Natural killer cell (primary cell): ENCODE results near the gene CAPN13. TPM values are rescaled to one million over a fixed set of nuclear protein-coding genes. Genes with fewer than 3 reads are reported as not detected.

Source experiments
- ATAC-seq, 3 donors: fragments of 150-1000 bp in 2 of 3; fragments of 200-7000 bp in 1 of 3; cut with Tn5 transposase; 1 replicate in 1 of 3; 2 replicates in 2 of 3; pipeline ENCODE4 v1.10.0; 2021; ENCODE audit warnings: mild to moderate bottlenecking in 2 of 3, moderate library complexity in 2 of 3
- DNase-seq, 2 donors: peaks; one replicate each; pipeline versions ENCODE4 v3.0.0 to v3.0.0-alpha.2; 2013 to 2021; ENCODE audit warnings: mixed read lengths in 1 of 2
- H3K27ac ChIP-seq: one replicate; pipeline ENCODE4 v1.5.1; 2013; ENCODE audit warnings: mild to moderate bottlenecking, low read length
- H3K27me3 ChIP-seq: one replicate; pipeline ENCODE4 v1.6.1; 2013; ENCODE audit warnings: low read length; ENCODE audit not compliant: control insufficient read depth, insufficient read depth
- H3K36me3 ChIP-seq: one replicate; pipeline ENCODE4 v1.6.1; 2013; ENCODE audit warnings: low read length; ENCODE audit not compliant: control insufficient read depth, insufficient read depth
- H3K4me1 ChIP-seq: one replicate; pipeline ENCODE4 v1.6.1; 2013; ENCODE audit warnings: low read length; ENCODE audit not compliant: control insufficient read depth, insufficient read depth
- H3K4me3 ChIP-seq: one replicate; pipeline ENCODE4 v1.5.1; 2013; ENCODE audit warnings: low read length
- H3K9me3 ChIP-seq: one replicate; pipeline ENCODE4 v1.6.1; 2013; ENCODE audit warnings: low read length; ENCODE audit not compliant: control insufficient read depth, insufficient read depth
- H3K27ac Mint-ChIP-seq, 2 donors: one replicate each; pipeline ENCODE4 v1.8.0; 2022; ENCODE audit warnings: mild to moderate bottlenecking in 2 of 2, mixed read lengths in 2 of 2, moderate library complexity in 1 of 2
- H3K27me3 Mint-ChIP-seq, 2 donors: one replicate each; pipeline ENCODE4 v1.8.0; 2022; ENCODE audit warnings: low read depth in 2 of 2, mixed read lengths in 2 of 2
- H3K36me3 Mint-ChIP-seq: one replicate; pipeline ENCODE4 v1.8.0; 2022; ENCODE audit warnings: mixed read lengths
- H3K4me1 Mint-ChIP-seq, 2 donors: one replicate each; pipeline ENCODE4 v1.8.0; 2022; ENCODE audit warnings: mixed read lengths in 2 of 2
- H3K4me3 Mint-ChIP-seq: one replicate; pipeline ENCODE4 v1.8.0; 2022; ENCODE audit warnings: mild to moderate bottlenecking, moderate library complexity, mixed read lengths
- H3K9me3 Mint-ChIP-seq, 2 donors: one replicate each; pipeline ENCODE4 v1.8.0; 2022; ENCODE audit warnings: mixed read lengths in 2 of 2
- WGBS: methylation state at CpG from one replicate; pipeline ENCODE4 v1.1.7; 2013; ENCODE audit warnings: missing lambda C conversion rate; ENCODE audit not compliant: insufficient coverage; 5-methylcytosine and 5-hydroxymethylcytosine counted together
- intact Hi-C: fragments of 100-400 bp; cut with micrococcal nuclease; formaldehyde crosslinking; loops from one replicate; pipeline ENCODE4 v1.14.2; 2022
- total RNA-seq, 4 donors: library from RNA; stranded (reverse); fragments of 120-200 nt in 1 of 4; gene quantifications; one replicate each; pipeline versions ENCODE4 v1.2.3 to v1.2.4, GENCODE V29; 2013 to 2022
- TF ChIP-seq, protein P1 (sequence below): fragments of 200-600 bp; IDR thresholded peaks from one replicate; pipeline ENCODE4 v1.8.0; 2022; ENCODE audit warnings: antibody characterized with exemption

CAPN13 gene
- total RNA-seq, 3 donors from 2014 or later (not counting 1 experiment from before 2014, with no cell fraction given), result not detected

DNA sequence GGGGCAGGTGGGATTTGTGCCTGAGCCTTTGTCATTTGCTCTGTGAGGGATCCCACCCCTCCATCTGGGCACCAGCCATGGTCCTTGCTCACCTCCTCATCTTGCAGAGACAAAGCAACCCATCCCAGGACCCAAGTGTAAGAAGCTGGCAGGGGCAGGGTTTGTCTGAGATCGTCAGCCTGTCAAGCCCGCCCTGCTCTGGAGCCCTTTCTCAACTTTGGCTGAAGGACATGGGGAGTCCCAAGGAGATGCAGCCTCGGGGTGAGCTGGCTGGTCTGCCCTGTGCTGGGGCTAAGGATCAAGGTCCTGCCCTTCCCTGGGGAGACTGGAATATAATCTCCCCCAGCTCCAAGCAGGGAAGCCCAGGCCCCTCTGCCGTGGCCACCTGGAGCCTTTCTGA, 86.0 kb downstream of the CAPN13 start:
- no peaks in the 10 kb centered on the region for H3K4me1 Mint-ChIP-seq
- no peaks in the 10 kb centered on the region for H3K9me3 Mint-ChIP-seq
- no peaks in the 10 kb centered on the region for H3K36me3 ChIP-seq
- H3K36me3 Mint-ChIP-seq, result no peaks in the 10 kb centered on the region
- no peak overlapping the region for H3K4me3 ChIP-seq
- no peaks in the 10 kb centered on the region for H3K9me3 ChIP-seq
- H3K27me3 Mint-ChIP-seq, result peaks cover 30 to 39% of the 10 kb centered on the region in 2 donors
- TF ChIP-seq, protein P1, sequence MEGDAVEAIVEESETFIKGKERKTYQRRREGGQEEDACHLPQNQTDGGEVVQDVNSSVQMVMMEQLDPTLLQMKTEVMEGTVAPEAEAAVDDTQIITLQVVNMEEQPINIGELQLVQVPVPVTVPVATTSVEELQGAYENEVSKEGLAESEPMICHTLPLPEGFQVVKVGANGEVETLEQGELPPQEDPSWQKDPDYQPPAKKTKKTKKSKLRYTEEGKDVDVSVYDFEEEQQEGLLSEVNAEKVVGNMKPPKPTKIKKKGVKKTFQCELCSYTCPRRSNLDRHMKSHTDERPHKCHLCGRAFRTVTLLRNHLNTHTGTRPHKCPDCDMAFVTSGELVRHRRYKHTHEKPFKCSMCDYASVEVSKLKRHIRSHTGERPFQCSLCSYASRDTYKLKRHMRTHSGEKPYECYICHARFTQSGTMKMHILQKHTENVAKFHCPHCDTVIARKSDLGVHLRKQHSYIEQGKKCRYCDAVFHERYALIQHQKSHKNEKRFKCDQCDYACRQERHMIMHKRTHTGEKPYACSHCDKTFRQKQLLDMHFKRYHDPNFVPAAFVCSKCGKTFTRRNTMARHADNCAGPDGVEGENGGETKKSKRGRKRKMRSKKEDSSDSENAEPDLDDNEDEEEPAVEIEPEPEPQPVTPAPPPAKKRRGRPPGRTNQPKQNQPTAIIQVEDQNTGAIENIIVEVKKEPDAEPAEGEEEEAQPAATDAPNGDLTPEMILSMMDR, result no peak
- H3K27ac ChIP-seq, result no peak overlapping the region
- H3K27ac Mint-ChIP-seq, result no peak overlapping the region
- intact Hi-C loops, result no loop called here
- H3K27me3 ChIP-seq, result no peaks in the 10 kb centered on the region
- no peak for DNase-seq
- 82% methylated on average over 4 of the region's 4 CpGs for WGBS
- no peaks in the 10 kb centered on the region for H3K4me1 ChIP-seq
- no peak for ATAC-seq
- no peak overlapping the region for H3K4me3 Mint-ChIP-seq

DNA sequence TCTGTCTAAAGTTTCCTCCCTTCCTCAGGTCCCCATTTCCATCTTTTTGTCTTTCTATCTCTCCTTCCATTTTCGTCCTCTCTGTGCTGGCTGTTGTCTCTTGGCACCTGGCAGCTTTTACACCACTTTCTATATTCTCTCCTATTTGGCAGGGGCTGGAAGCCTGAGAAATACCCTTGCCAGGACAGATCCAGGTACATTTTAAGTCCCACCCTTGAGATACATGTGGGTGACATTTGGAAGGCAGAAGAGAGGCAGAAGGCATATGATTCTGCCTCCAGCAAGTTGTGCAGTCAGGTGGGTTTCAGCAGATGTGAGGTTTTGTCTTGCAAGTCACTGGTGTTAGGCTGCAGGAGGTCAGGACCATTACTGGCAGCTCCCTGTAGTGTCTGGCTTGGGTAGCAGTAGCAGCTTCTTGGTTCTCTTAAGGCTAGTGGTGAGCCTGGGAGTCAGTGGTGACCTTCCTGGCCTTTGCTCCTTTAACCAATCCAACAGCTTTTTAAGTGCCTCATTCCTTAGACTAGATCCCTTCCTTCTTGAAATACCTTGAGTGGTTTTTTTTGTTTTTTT, 90.1 kb downstream of the CAPN13 start:
- H3K4me1 ChIP-seq, result peaks cover 7% of the 10 kb centered on the region
- no peak overlapping the region for H3K4me3 Mint-ChIP-seq
- H3K36me3 Mint-ChIP-seq, result no peaks in the 10 kb centered on the region
- no peaks in the 10 kb centered on the region for H3K9me3 Mint-ChIP-seq
- intact Hi-C loops, result no loop called here
- peaks cover 10 to 14% of the 10 kb centered on the region in 2 donors for H3K4me1 Mint-ChIP-seq
- DNase-seq (no peak), ATAC-seq (no peak)
- H3K27ac ChIP-seq, result no peak overlapping the region
- H3K4me3 ChIP-seq, result no peak overlapping the region
- no peaks in the 10 kb centered on the region for H3K36me3 ChIP-seq
- H3K27me3 ChIP-seq, result no peaks in the 10 kb centered on the region
- TF ChIP-seq, protein P1, result no peak
- H3K27me3 Mint-ChIP-seq, result peaks cover 15% of the 10 kb centered on the region in 2 donors
- H3K9me3 ChIP-seq, result no peaks in the 10 kb centered on the region
- H3K27ac Mint-ChIP-seq, result no peak overlapping the region
- WGBS, result 62% methylated on average over 1 of the region's 1 CpG

DNA sequence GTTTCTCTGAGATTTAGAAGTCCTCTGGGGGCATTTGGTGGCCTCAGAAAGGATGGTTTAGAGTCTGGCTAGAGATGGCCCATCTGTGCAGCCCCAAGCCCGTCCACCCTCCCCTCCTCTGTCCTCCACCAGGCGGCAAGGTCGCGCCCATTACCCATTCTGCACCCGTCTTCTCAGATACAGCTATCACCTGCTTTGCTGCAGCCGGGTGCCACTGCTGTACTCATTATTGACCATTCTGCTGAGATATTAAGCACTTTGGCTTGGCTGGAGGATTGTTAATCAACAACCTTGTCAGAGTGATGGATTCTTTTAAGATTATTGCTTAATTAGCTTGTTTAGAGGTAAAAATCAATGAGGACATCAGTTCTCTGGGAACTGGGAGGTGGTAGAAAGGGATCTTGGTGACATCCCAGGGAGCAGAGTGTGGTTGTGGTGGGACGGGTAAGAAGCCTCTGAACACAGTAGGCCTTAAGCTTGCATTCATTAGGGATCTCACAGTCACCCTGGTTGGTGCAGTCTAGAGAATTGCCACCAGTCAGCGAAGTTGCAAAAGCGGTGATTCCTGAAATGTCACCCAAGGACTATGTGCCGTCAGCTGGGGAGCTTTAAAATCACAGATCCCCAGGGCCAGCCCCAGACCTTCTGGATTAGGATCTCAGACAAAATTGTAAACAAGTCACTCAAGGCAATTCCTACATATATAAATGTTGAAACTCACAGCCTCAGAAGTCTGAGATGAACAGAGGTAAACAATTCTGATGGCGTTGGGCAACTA, 90.9 kb downstream of the CAPN13 start:
- Mint-ChIP-seq H3K27ac (no peak overlapping the region), H3K4me3 (no peak overlapping the region)
- no peak for DNase-seq

More for the DNA sequence above, 90.9 kb downstream of the CAPN13 start:
- Histone ChIP-seq H3K4me1 (peaks cover 7% of the 10 kb centered on the region), H3K4me3 (no peak overlapping the region), H3K9me3 (no peaks in the 10 kb centered on the region), H3K36me3 (no peaks in the 10 kb centered on the region), H3K27me3 (no peaks in the 10 kb centered on the region), H3K27ac (no peak overlapping the region)
- Mint-ChIP-seq H3K9me3 (no peaks in the 10 kb centered on the region), H3K27me3 (peaks cover 15% of the 10 kb centered on the region in 2 donors), H3K36me3 (no peaks in the 10 kb centered on the region), H3K4me1 (peaks cover 10 to 19% of the 10 kb centered on the region in 2 donors)
- 93% methylated on average over 11 of the region's 11 CpGs for WGBS
- TF ChIP-seq, protein P1, result no peak
- no peak for ATAC-seq
- intact Hi-C loops, result no loop called here
